ENCODE results near the gene KAZN. TPM values are rescaled to one million over a fixed set of nuclear protein-coding genes. Genes with fewer than 3 reads are reported as not detected.

KAZN gene
- polyA plus RNA-seq, 1 experiment: 3.7 TPM

DNA sequence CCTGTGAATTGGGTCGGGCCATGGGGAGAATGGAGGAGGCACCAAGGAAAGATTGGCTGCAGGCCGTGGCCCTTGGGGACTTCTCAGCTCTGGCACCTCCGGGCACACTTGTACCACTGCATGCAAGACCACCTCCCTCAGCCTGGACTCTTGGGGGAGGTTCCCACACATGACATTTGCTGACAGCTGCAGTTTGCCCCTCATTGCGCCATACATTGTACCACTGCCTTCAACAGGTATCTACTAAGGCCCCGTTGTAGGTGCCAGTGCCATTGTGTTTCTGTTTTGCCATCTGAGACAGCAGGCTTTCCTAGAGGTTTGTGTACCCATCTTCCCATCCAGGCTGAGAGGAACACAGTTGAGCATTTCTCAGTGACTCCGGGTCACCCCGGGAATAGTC is 395.7 kb downstream of the KAZN start:
- ChIA-PET CTCF (interaction anchor here (0.9 kb wide), 1 partner anchor 33 kb away, joined by 3 read pairs; no protein-coding TSS in a partner anchor), POLR2A (no interaction called here)
- H3K4me3 ChIP-seq (ENCODE audit: low read depth, low read length): no peak overlapping the region
- no peak for DNase-seq (ENCODE audit: low read depth, low spot score)
- H3K27ac ChIP-seq (ENCODE audit: low read depth, low read length): no peak overlapping the region
- H3K27me3 ChIP-seq (ENCODE audit: control insufficient read depth, insufficient read depth, low read length): no peaks in the 10 kb centered on the region
- TF ChIP-seq, protein P1, sequence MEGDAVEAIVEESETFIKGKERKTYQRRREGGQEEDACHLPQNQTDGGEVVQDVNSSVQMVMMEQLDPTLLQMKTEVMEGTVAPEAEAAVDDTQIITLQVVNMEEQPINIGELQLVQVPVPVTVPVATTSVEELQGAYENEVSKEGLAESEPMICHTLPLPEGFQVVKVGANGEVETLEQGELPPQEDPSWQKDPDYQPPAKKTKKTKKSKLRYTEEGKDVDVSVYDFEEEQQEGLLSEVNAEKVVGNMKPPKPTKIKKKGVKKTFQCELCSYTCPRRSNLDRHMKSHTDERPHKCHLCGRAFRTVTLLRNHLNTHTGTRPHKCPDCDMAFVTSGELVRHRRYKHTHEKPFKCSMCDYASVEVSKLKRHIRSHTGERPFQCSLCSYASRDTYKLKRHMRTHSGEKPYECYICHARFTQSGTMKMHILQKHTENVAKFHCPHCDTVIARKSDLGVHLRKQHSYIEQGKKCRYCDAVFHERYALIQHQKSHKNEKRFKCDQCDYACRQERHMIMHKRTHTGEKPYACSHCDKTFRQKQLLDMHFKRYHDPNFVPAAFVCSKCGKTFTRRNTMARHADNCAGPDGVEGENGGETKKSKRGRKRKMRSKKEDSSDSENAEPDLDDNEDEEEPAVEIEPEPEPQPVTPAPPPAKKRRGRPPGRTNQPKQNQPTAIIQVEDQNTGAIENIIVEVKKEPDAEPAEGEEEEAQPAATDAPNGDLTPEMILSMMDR (IDR thresholded peaks at IDR 0.05; ENCODE audit: low read depth, low read length): no peak
- no peaks in the 10 kb centered on the region for H3K9me3 ChIP-seq (ENCODE audit: control insufficient read depth, insufficient read depth, low read length)

DNA sequence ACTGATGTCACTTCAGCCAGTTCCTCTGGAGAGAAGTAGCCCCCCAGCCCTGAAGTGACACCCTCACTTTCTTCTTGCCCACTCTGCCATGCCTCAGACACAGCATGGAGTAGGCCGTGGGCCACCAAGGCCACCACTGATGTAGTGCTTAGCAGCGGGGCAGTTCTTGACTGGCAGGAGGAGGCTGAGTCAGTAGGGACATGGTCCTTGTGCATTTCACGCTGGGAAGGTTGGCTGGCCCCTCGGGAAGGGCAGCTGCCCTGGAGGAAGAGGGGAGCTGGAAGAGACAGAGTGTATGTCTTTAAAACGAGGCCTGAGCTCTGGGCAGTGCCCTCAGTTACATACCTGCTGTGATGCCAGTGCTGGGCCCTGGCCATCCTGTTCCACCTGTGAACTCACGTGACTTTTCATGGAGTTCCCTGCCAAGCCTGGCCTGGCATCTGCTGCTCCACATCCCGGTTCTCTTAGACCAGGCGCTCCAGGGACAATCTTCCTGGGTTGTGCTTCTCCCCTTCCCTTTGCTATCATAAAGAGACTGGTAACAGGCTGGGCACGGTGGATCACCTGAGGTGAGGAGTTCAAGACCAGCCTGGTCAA is 396.5 kb downstream of the KAZN start:
- CTCF ChIA-PET: no interaction called here
- H3K27ac ChIP-seq (ENCODE audit: low read depth, low read length): no peak overlapping the region
- no peak overlapping the region for H3K4me3 ChIP-seq (ENCODE audit: low read depth, low read length)
- TF ChIP-seq, protein P1 (IDR thresholded peaks at IDR 0.05; ENCODE audit: low read depth, low read length): no peak
- POLR2A ChIA-PET: interaction anchor here (1.1 kb wide), 1 partner anchor 50 kb away, joined by 3 read pairs; no protein-coding TSS in a partner anchor
- H3K9me3 ChIP-seq (ENCODE audit: control insufficient read depth, insufficient read depth, low read length): no peaks in the 10 kb centered on the region
- no peak for DNase-seq (ENCODE audit: low read depth, low spot score)
- no peaks in the 10 kb centered on the region for H3K27me3 ChIP-seq (ENCODE audit: control insufficient read depth, insufficient read depth, low read length)

DNA sequence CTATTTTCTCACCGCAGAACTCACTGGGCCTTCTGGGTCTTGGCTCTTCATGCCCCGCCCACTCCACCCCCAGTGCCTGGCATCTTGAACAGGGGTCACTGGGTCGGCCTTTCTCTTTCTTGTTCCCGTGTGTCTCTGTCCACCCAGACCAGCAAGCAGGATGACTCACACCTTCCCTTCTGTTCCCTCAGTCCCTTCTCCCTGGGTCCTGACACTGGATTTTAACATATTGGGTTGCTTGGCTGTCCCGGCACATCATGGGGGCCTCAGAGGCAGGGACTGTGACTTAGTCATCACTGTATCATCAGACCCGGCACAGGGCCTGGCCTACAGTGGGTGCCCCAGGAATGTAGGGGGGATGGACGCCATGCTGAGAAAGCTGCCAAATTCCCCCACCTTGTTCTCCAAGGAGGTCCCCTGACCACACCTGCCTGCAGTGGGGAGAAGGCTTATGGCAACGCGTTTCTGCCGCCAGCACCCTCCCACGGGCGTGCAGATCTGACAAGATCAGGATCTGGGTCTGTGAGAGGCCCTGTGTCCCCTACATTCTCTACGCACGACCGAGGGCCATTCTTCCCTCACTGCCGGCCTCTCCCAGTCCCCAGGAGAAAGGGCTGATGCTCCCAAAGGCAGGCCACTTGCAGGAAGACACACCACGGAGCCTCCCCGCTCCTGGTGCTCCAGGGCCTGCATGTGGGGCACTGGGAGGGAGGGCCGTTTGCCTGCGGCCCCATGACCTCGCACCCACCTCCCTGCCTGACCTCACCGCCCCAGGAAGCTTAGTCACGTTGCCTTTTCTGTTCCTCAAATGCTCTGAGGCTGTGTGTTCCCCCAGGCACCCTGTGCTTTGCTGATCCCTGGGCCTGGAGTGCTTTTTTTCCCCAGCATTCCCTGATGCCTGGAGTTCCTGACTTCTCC is 397.9 kb downstream of the KAZN start:
- ChIA-PET POLR2A (interaction anchor here (1.1 kb wide), 1 partner anchor 51 kb away, joined by 3 read pairs; no protein-coding TSS in a partner anchor), CTCF (interaction anchor here (1.2 kb wide), 1 partner anchor 81 kb away, joined by 3 read pairs; no protein-coding TSS in a partner anchor)
- Histone ChIP-seq H3K9me3 (ENCODE audit: control insufficient read depth, insufficient read depth, low read length) (no peaks in the 10 kb centered on the region), H3K4me3 (ENCODE audit: low read depth, low read length) (no peak overlapping the region), H3K27ac (ENCODE audit: low read depth, low read length) (peak overlapping the region; percentile 68), H3K27me3 (ENCODE audit: control insufficient read depth, insufficient read depth, low read length) (no peaks in the 10 kb centered on the region)
- no peak for DNase-seq (ENCODE audit: low read depth, low spot score)
- TF ChIP-seq, protein P1 (IDR thresholded peaks at IDR 0.05; ENCODE audit: low read depth, low read length): no peak

DNA sequence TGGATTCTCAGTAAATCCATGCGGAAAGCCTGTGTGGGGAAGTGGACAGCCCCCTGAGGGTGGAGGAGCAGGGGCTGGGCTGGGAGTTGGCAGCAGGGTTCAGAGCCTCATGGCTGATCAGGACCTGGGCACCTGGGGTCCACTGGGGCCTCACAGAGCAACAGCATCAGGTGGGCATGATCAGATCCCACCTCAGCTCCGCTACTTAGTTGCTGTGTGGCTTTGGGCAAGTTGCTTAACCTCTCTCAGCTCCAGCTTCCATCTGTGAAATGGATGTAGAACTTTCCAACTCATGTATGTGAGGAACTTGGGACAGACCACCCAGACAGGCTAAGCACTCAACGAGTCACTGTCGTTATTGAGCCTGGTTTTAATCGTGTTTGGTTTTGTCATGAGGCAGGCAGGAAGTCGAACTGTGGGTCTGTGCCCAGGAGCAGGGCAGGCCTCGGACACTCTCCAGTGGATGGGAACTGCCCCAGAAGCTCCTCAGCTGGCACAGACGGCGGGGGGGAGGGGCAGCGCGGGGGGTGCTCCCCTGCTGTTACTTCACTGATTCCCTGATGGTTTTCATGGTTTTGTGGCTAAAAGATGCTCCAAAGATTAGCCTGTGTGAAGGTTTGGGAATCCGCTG is 399.3 kb downstream of the KAZN start:
- no peak overlapping the region for H3K4me3 ChIP-seq (ENCODE audit: low read depth, low read length)
- H3K27ac ChIP-seq (ENCODE audit: low read depth, low read length): no peak overlapping the region
- TF ChIP-seq, protein P1 (IDR thresholded peaks at IDR 0.05; ENCODE audit: low read depth, low read length): no peak
- H3K27me3 ChIP-seq (ENCODE audit: control insufficient read depth, insufficient read depth, low read length): no peaks in the 10 kb centered on the region
- CTCF ChIA-PET: interaction anchor here (0.9 to 1.2 kb wide), 2 partner anchors 29 to 83 kb away, joined by 3 read pairs; no protein-coding TSS in a partner anchor
- no peak for DNase-seq (ENCODE audit: low read depth, low spot score)
- POLR2A ChIA-PET: no interaction called here
- H3K9me3 ChIP-seq (ENCODE audit: control insufficient read depth, insufficient read depth, low read length): no peaks in the 10 kb centered on the region
